Transverse colon (tissue), 4 donors: ENCODE results near the gene CRHR2. TPM values are rescaled to one million over a fixed set of nuclear protein-coding genes. Genes with fewer than 3 reads are reported as not detected.

Experiments
- DNase-seq: peaks from one replicate; pipeline ENCODE4 v3.0.0-alpha.2; 2019
- H3K27ac ChIP-seq, 4 donors: fragments of 200-600 bp; sonication (generic); 2 replicates each; pipeline ENCODE4 v1.5.1; 2016 to 2018; ENCODE audit warnings: inconsistent platforms in 4 of 4
- H3K27me3 ChIP-seq: fragments of 200-600 bp; sonication (generic); 2 replicates; pipeline ENCODE4 v1.5.1; 2017; ENCODE audit warnings: inconsistent platforms
- H3K36me3 ChIP-seq, 4 donors: fragments of 200-600 bp; sonication (generic); 2 replicates each; pipeline ENCODE4 v1.5.1; 2017 to 2019; ENCODE audit warnings: inconsistent platforms in 4 of 4
- H3K4me1 ChIP-seq, 4 donors: fragments of 200-600 bp; sonication (generic); 2 replicates each; pipeline ENCODE4 v1.5.1; 2017 to 2020; ENCODE audit warnings: inconsistent platforms in 4 of 4
- H3K4me3 ChIP-seq, 4 donors: fragments of 200-600 bp; sonication (generic); 1 replicate in 1 of 4; 2 replicates in 3 of 4; pipeline versions ENCODE4 v1.5.1 to v1.6.1; 2017 to 2019; ENCODE audit warnings: inconsistent platforms in 4 of 4
- H3K9me3 ChIP-seq, 2 donors: fragments of 200-600 bp; sonication (generic); 2 replicates each; pipeline ENCODE4 v1.5.1; 2017 to 2019; ENCODE audit warnings: inconsistent platforms in 2 of 2
- CTCF ChIP-seq, 5 experiments: fragments of 200-600 bp in 3 of 5; fragments of 450-650 bp in 2 of 5; sonication (generic) in 3 of 5; IDR thresholded peaks; 1 replicate in 2 of 5; 2 replicates in 3 of 5; pipeline ENCODE4 v1.5.1; 2016 to 2017; ENCODE audit warnings: antibody characterized with exemption in 5 of 5, inconsistent platforms in 3 of 5, mild to moderate bottlenecking in 2 of 5, moderate library complexity in 1 of 5
- EP300 ChIP-seq: sonication (generic); formaldehyde crosslinking; IDR thresholded peaks from one replicate; pipeline ENCODE4 v1.6.1; 2017; ENCODE audit warnings: antibody characterized with exemption, low read depth
- POLR2A ChIP-seq: fragments of 450-650 bp; IDR thresholded peaks from one replicate; pipeline ENCODE4 v1.6.1; 2016; ENCODE audit warnings: antibody characterized with exemption, mild to moderate bottlenecking, moderate library complexity
- POLR2AphosphoS5 ChIP-seq, 3 donors: sonication (generic); formaldehyde crosslinking; IDR thresholded peaks; one replicate each; pipeline ENCODE4 v1.6.1; 2016; ENCODE audit warnings: antibody characterized with exemption in 3 of 3
- WGBS, 2 donors: methylation state at CpG; one replicate each; pipeline ENCODE4 v1.1.5; 2018; ENCODE audit warnings: low coverage in 1 of 2; 5-methylcytosine and 5-hydroxymethylcytosine counted together
- in situ Hi-C, 4 donors: fragments of 200-750 bp; cut with MboI; loops; one replicate each; pipeline versions ENCODE4 v1.15.0 to v1.15.1; 2017; ENCODE audit warnings: low sequenced_read_pairs in 3 of 4, low pct_ligation_motif_present in 1 of 4, low pct_unique_long_range_greater_than_20kb in 1 of 4
- intact Hi-C: fragments of 100-400 bp; cut with DNase I; formaldehyde crosslinking; loops from one replicate; pipeline ENCODE4 v1.15.1; 2023; ENCODE audit warnings: low total_unique reads
- total RNA-seq, 4 donors: library from RNA; depleted of rRNA; stranded (reverse); fragments of >200 nt; gene quantifications; one replicate each; pipeline ENCODE4 v1.1.0, GENCODE V29; 2016

Gene CRHR2
- total RNA-seq, 4 donors from 2014 or later, result not detected

GRCh38 chr7:30687604-30688003 lies 5.3 kb upstream of the CRHR2 start:
- intact Hi-C loops, result no loop called here
- H3K9me3 ChIP-seq, result no peaks in the 10 kb centered on the region
- H3K27ac ChIP-seq, result no peak overlapping the region
- no peaks in the 10 kb centered on the region for H3K36me3 ChIP-seq
- no peak for DNase-seq
- peaks cover 21% of the 10 kb centered on the region for H3K27me3 ChIP-seq
- 61 to 89% methylated on average over 6 of the region's 6 CpGs for WGBS, 2 donors
- H3K4me3 ChIP-seq, result no peak overlapping the region
- TF ChIP-seq POLR2A (no peak), POLR2AphosphoS5 (IDR thresholded peaks at IDR 0.05) (no peak), CTCF (IDR thresholded peaks at IDR 0.05) (no peak), EP300 (no peak)
- in situ Hi-C loops, result no loop called here
- peaks cover 0 to 2% (median 2%) of the 10 kb centered on the region in 4 donors for H3K4me1 ChIP-seq

GRCh38 chr7:30684351-30684750 lies 2.1 kb upstream of the CRHR2 start:
- peaks cover 7 to 15% (median 13%) of the 10 kb centered on the region in 4 donors for H3K4me1 ChIP-seq
- no peaks in the 10 kb centered on the region for H3K9me3 ChIP-seq
- intact Hi-C loops, result no loop called here
- DNase-seq, result no peak
- H3K4me3 ChIP-seq, result no peak overlapping the region
- no peaks in the 10 kb centered on the region for H3K36me3 ChIP-seq
- no peak for TF ChIP-seq CTCF (IDR thresholded peaks at IDR 0.05)
- no peak for TF ChIP-seq POLR2AphosphoS5 (IDR thresholded peaks at IDR 0.05)
- no peak for TF ChIP-seq POLR2A
- TF ChIP-seq EP300, result no peak
- peaks cover 54% of the 10 kb centered on the region for H3K27me3 ChIP-seq
- 60% methylated on average over 2 of the region's 2 CpGs; no CpG with 5 or more reads in 1 of the 2 donors for WGBS, 2 donors
- in situ Hi-C loops, result no loop called here
- H3K27ac ChIP-seq, result no peak overlapping the region

- H3K9me3 ChIP-seq, result no peaks in the 10 kb centered on the region
- no peaks in the 10 kb centered on the region for H3K36me3 ChIP-seq
- in situ Hi-C loops (no loop called here), intact Hi-C loops (no loop called here)
- DNase-seq, result no peak
- peaks cover 7 to 15% (median 13%) of the 10 kb centered on the region in 4 donors for H3K4me1 ChIP-seq
- WGBS, 2 donors, result 87% methylated on average over 3 of the region's 3 CpGs; no CpG with 5 or more reads in 1 of the 2 donors
- no peak overlapping the region for H3K27ac ChIP-seq
- peaks cover 59% of the 10 kb centered on the region for H3K27me3 ChIP-seq
- H3K4me3 ChIP-seq, result no peak overlapping the region
- TF ChIP-seq EP300 (no peak), POLR2A (no peak), CTCF (IDR thresholded peaks at IDR 0.05) (no peak), POLR2AphosphoS5 (IDR thresholded peaks at IDR 0.05) (no peak)
Measured at GRCh38 chr7:30683816-30684215, 1.6 kb upstream of the CRHR2 start.

- Histone ChIP-seq H3K4me1 (peaks cover 7 to 15% (median 13%) of the 10 kb centered on the region in 4 donors), H3K9me3 (no peaks in the 10 kb centered on the region), H3K27ac (no peak overlapping the region), H3K36me3 (no peaks in the 10 kb centered on the region), H3K27me3 (peaks cover 62% of the 10 kb centered on the region), H3K4me3 (no peak overlapping the region)
- 86 to 100% methylated on average over 1 to 5 of the region's 5 CpGs for WGBS, 2 donors
- no peak for TF ChIP-seq POLR2A
- no peak for TF ChIP-seq POLR2AphosphoS5 (IDR thresholded peaks at IDR 0.05)
- TF ChIP-seq CTCF (IDR thresholded peaks at IDR 0.05), result no peak
- TF ChIP-seq EP300, result no peak
- in situ Hi-C loops (no loop called here), intact Hi-C loops (no loop called here)
- DNase-seq, result no peak
Measured at GRCh38 chr7:30683306-30683705, 1.1 kb upstream of the CRHR2 start.
